Cerebellar nuclear complex (tissue), 1 donor: Measurements from ENCODE around the gene CNOT6L.

Experiments used
- DNase-seq, 2 experiments: peaks; one replicate each; lab custom pipeline; 2025; lab: John Stamatoyannopoulos, UW

CNOT6L gene

DNA sequence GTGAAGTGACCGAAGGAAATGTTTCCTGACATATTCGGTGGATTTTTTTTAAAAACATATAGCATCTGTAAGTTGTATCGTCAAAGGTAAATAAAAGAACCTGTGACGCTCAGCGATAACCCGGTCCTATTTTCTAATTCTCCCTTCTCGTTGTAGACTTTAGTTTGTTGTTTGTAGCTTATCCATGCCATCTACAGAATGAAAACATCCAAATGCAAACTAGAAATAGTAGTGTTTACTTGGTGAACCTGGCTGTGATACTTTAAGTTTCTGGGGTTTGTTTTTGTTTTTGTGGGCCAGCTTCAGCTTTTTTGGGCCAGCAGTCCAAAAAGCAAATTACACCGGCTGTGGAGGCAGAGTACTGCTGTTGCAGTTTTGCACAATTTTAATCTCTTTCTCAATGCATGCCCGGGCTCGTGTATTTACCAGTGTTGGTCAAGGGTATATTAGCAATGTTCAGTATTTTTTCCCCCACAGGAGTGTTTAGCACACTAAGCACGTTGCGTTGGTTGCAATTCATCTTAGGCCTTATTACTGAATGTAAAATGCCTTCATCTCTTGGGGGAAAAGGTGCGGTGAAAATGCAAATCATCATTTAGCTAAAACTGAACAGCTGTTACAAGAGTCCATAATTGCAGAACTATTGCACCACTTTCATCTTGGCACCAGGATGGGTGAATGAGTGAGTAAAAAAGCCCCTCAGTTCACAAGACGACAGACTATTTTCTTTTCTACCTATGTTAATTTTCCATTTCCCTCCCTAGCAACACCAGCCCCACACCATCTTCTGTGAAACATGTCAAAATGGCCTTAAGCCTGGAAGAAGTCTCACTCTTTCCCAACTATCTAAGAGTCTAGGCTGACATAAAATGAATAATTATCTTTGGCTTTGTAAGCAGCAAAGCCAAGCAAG, 1.7 kb upstream of the CNOT6L start:
- DNase-seq, result no peak

DNA sequence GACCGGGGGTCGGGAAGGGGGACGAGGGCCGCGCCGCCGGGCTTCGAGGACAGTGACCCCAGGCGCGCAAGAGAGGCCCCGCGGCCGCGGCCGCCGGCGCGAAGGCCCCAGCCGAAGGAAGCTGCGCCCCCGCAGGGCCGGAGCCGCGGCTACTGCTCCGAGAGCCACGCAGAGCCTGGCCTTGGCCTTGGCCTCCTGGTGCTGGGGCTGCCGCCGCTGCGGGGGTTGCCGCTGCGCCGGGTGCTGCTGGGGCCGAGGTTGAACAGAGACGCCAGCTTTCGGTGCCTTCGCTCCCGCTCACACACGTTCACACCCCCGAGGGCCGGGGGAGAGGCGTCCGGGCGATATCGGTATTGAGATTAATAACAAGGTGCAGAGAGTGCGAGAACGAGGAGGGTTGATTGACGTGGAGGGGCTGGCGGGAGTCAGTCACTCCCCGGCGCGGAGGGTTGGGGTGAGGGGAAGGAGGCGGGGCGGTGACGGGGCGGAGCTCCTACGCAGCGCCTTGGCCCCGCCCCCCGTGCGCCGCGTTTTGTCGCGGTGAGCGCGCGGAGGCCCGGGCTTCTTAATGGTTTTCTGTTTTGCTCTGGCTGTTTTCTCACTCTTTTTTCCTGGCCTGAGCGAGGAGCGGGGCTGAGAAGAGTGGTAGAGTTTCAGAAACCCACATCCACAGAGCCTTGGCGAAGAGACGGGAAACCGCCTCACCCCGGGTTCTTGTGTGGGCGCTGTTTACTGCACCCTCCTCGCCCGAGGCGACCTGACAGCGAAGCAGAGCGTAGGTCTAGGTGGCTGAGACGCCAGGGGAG, 878 bp upstream of the CNOT6L start:
- peak; percentile 42 to 82 for DNase-seq

DNA sequence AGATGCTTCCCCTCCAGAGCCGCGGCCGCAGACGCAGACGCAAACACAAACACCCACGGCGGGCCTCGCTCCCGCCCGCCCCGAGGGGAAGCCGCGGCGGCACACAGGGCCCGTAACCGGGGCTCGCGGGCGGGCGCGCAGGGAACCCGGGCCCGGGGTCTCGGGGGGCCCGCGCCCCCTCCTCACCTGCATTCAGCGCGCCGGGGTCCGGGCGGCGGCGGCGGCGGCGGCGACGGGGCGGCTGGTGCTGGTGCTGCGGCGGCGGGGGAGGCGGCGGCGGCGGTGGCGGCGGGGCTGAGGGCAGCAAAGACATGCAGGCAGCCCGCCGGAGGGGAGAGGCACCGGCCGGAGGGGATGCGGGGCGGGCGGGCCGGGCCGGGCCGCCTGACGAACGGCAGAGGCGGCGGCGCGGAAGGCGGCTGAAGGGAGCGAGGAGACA, 255 bp upstream of the CNOT6L start:
- no peak for DNase-seq

DNA sequence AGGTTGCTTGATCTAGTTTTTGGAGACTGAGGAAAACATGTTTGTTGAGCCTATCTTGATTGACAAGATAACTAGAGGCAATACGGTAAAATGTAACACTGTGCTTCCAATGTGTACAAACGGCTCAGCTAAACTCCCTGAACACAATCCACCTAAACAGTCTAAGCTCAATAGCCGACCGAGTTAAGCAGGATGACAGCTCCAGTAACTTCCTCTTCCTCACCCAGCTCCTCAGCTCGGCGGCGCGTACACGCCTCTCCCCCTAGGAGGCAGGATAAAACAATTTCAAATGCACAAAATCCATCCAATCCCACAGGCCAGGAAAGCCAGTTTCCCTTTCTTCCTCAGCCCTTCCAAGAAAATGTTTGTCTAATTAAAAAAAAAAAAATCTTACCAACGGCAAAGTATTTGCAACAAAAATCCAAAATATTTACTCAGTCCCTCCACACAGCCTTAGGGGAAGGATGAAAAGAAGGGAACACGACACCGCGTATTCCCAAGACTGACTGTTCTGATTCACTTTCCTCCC, 1.0 kb downstream of the CNOT6L start:
- peak in 1 of 2 experiments; percentile 15 for DNase-seq

DNA sequence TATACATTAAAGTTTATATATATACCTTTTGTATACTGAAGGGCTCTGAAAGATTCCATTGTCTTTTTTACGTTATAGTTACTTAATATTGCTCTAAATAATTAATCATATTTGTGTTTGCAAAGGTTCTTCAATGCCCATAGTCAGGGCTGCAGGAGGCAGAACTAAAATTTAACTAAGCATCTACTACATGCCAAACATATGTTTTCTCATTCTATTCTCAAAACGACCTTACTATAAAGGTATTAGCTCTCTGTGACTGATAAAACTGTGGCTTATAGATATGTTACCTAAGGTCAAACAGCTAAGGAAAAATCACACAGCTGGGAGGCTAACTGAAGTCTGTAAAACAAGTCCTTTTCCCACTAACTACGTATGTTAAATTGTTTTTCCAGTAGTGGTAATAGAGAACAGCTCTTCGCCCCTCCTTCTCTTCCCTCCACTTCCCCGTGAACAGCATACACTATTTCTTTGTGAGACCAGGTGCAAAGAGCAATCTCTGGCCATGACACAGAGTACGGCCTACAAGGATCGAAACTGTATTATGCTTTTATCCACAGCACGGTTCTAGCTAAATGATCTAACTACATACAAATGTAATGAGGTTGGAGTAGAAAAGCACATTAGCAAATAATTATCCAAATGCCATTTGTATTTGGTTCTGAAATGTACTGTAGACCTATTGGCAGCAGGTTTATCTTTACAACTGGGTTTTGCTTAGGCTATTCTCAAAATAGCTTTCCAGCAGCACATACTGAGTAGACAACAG, 1.7 kb downstream of the CNOT6L start:
- DNase-seq, result no peak

DNA sequence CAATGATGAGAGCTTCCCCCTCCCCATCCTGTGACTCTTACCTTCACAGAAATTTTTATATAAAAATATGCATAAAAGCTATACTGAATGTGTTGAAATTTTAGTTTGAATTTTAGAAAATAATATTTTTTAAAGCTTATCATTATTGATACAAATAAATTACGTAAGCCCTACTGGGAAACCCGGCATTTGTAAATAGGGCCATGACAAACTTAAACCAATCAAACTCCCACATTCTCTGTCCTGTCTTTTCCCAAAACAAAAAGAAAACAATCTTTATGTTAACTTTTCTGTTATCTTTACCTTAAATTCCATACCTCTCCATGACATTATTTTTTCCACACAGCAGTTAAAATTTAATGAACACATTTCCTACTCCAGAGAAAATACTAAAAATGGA, 2.6 kb downstream of the CNOT6L start:
- no peak for DNase-seq

DNA sequence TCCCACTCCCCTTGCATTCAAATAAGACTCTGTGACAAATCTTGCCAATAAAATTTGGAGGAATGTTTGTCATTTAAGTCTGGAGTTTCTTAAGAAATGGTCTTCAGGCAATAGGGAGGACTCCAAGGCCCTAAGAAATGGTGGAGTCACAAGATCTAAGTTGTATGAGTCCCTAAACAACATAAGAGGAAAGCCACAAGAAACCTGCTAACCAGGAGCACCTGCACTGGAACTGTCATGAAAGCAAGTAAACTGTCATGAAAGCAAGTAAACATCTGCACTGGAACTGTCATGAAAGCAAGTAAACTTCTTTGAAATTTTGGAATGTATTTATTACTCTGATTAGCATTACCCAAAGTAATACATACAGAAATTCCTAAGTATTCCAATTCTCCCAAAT, 3.5 kb downstream of the CNOT6L start:
- no peak for DNase-seq

DNA sequence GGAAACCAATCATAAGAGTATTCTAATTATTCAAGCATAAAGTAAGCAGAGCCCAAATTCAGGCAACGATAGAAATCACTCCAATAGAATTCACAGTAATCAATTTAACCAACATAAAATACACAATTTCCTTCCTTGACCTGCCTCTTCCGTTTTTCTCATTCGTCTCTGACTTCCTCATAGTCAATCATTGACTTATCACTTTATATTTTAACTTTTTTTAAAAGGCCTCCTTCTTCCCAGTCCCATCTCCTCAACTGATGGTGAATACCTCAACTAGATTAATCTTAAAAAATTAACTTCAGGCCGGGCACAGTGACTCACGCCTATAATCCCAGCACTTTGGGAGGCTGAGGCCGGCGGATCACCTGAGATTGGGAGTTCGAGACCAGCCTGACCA, 13.3 kb downstream of the CNOT6L start:
- DNase-seq, result no peak

DNA sequence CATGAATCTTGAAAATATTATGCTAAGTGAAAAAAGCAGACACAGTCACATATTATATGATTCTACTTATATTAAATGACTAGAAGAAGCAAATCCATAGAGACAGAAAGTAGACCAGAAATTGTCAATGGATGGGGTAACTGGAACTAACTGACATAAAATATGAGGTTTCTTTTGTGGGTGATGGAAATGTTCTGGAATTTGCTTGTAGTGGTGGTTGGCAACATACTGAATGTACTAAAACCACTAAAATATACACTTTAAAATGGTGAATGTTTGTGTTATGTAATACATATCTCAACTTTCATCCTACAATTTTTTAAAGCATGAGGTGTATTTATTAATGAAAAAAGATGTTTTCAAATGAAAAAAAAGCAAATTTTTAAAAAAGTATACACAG, 14.7 kb downstream of the CNOT6L start:
- no peak for DNase-seq

DNA sequence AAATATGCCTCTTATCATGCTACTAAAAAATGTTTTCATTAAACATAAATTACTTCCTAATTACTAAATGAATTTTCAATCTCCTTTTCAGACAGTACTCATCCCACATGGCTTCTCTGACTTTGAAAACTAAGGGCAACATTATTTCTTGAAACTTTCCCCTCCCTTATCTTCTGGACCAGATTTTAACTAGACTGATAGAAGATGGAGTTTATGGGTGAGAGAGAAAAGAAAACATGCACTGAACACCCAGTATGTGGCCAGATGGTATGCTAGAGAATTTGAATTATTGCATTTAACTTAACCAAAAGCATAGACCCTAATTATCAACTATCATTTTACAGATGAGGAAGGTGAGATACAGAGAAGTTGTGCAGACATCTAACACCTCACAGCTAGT, 16.8 kb downstream of the CNOT6L start:
- no peak for DNase-seq

DNA sequence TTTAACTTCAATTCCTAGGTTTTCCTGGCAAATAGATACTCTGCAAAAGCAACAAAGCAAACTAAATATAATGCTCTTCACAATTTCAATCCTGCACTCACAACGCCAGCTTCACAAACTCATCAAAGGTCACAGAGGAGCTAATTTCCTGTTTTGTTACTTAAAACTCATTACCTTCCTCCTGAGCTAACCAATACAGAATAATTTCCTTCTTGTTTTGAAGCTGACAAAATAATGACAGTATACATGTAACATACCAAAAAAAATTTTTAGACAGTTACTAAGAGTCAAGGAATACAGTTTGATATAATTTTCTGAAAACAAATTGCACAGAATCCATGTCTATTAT, 17.9 kb downstream of the CNOT6L start:
- no peak for DNase-seq

DNA sequence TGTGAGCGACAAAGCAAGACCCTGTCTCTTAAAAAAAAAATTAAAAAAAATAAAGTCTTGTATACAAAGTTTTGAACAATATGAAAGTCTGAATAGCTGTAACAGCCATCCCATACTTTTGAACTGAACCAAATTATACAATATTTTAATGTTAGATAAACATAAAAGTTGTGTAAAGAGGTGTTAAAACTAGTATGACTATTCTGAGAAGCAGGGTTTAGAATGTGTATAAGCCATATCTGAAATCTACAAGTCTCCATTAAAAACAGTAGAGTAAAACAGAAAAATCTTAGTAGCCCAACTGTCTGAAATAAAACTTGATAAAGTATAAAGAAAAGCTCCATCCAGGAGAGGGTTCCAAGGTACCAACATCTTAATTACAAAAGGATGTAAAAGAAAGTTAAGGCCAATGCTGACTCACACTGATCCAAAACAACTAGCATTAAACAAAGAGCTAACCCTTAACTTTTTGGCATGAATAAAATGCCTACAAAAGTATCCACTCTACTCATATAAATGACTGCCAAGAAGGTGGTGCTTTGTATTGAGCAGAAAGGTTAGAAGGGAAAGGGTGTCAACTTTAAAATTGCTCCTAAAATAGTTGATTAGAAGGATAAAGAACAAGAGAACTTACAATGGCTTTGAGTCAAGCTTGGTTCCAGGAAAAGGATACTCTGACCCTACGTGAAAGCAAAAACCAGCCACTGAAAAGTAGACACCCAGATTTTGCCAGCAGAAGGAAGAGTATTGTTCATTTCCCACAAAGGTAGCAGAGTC, 18.5 kb downstream of the CNOT6L start:
- DNase-seq, result no peak

DNA sequence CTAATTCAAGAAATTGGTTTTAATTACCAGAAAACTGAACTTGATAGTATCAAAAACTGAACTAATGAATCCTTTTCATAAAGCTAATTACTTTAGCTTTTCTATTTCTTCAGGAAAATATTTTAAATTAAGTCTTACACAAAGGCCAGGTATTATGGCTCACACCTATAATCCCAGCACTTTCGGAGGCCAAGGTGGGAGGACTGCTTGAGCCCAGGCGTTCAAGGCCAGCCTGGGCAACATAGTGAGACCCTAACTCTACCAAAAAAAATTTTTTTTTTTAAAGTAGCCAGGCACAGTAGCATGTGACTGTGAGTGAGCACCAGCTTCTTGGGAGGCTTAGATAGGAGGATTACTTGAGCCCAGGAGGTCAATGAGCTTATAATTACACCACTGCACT, 19.1 kb downstream of the CNOT6L start:
- DNase-seq, result no peak

DNA sequence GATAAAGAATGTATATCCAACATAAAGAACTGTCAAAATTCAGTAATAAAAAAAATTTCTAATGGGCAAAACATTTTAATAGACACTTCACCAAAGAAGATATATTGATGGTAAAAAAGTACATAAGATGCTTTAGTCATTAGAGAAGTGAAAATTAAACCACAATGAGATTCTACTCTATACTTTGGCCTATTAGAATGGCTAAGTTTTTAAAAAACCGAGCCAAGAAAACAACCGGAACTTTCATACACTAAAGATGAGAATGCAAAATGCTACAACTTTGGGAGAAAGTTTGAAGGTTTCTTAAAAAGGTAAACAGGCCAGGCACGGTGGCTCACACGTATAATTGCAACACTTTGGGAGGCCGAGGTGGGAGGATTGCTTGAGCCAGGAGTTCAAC, 20.8 kb downstream of the CNOT6L start:
- DNase-seq, result no peak

DNA sequence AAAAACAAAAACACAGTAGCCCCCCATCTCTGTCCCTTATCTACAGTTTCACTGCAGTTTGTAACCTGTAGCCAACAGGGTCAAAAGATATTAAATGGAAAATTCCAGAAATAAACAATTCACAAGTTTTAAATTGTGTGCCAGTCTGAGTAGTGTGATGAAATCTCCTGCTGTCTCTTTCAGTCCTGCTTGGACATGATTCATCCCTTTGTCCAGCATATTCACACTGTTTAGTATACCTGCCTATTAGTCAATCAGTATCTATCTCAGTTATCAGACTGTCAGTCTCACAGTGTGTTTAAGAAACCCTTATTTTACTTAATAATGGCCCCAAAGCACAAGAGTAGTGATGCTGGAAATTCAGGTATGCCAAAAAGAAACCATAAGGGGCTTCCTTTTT, 21.9 kb downstream of the CNOT6L start:
- DNase-seq, result no peak

DNA sequence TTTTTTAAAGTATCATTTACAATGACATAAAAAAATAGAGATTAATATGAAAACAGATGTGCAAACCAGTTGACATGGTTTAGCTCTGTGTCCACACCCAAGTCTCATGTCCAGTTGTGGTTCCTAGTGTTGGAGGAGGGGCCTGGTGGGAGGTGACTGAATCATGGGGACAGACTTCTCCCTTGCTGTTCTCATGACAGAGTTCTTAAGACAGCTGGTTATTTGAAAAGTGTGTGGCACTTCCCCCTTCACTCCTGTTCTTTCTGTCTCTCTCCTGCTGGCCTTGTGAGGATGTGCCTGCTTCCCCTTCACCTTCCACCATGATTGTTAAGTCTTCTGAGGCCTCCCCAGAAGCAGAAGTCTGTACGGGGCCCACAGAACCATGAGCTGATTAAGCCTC, 23.8 kb downstream of the CNOT6L start:
- no peak for DNase-seq

DNA sequence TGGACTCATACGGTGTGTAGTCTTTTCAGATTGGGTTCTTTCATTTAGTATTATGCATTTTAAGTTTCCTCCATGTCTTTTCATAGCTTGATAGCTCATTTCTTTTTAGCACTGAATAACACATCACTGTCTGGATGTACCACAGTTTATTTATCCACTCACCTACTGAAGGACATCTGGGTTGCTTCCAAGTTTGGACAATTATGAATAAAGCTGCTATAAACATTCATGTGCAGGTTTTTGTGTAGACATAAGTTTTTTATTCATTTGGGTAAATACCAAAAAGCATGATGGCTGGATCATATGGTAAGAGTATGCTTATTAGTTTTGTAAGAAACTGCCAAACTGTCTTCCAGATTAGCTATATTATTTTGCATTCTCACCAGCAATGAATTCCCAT, 29.0 kb downstream of the CNOT6L start:
- DNase-seq, result no peak

DNA sequence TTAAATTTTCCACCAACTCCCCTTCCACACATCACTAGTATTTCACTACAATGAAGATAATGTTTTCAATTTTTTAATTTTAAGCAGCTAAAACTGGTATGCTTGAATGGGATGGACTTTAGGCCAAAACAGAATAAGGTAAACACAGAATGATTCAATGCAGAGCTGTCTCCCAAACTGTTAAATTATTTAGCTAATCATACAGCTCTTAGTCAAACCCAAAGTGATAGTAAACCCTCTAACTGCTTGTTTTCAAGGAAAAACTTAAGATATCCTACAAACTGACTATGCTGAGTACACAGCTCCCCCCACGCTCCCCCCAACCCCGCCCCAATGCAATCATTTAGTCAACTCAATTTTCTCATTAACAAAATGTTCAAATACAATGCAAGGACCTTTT, 30.2 kb downstream of the CNOT6L start:
- no peak for DNase-seq

DNA sequence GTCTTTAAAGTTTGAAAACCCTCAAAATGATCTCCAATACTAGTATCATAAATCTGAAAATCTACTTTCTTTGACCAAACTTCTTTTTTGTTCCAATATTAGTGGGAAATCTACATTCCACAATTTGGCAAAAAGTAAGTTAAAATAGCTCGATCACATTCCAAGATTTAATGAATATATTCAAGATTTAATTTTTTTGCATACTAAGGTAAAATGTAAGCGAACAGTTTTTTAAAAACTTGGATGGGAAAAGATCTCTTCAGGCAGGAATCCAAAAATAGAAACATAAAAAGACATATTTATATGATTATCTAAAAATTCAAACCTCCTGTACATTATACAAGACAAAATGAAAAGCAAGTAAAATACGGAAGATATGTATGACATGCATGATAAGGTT, 31.2 kb downstream of the CNOT6L start:
- DNase-seq, result no peak

DNA sequence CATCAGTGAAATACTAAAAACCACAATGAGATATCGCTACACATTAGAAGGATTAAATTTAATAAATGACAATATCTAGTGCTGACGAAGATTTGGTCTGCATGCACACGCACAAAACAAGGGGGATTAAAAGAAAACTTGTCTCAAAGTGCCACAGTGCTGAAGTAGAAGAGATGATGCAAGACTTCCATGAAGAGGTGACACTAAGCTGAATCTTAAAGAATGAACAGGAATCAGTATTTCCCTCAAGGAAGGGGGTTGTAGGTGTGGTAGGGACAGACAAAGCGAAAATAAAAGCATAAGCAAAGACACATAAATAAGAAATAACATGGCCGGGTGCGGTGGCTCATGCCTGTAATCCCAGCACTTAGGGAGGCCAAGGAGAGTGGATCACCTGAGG, 33.5 kb downstream of the CNOT6L start:
- DNase-seq, result no peak

DNA sequence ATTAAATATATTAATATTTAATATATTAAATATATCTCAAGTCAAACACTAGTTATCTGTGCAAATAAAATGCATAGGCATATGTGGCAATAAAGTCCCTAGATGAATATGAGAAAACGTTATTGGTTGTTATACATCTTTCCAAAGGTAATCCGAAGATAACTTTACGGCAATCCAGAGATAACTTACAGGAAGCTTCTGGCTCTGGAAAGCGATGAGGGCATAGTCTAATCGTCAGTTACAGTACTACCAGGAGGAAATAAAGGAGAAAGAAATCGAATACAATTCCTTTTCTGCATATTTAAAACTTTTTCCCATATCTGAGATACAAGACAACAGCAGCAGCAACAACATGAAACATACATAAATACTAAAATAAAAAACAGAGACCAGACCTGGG, 35.3 kb downstream of the CNOT6L start:
- no peak for DNase-seq
